Vagina (tissue), 2 donors: ENCODE data around the gene SETD1B.

Source experiments
- POLR2A ChIP-seq, 2 donors: fragments of 450-650 bp; IDR thresholded peaks; one replicate each; pipeline ENCODE4 v1.6.1; 2017; ENCODE audit warnings: antibody characterized with exemption in 2 of 2, mild to moderate bottlenecking in 2 of 2, moderate library complexity in 2 of 2
- TF ChIP-seq, protein P1 (sequence below), 3 experiments: fragments of 450-650 bp in 2 of 3; fragments of 200-600 bp in 1 of 3; sonication (generic) in 1 of 3; IDR thresholded peaks; one replicate each; pipeline ENCODE4 v1.5.1; 2017 to 2019; ENCODE audit warnings: antibody characterized with exemption in 3 of 3, mild to moderate bottlenecking in 2 of 3, moderate library complexity in 2 of 3

- TF ChIP-seq, protein P1, sequence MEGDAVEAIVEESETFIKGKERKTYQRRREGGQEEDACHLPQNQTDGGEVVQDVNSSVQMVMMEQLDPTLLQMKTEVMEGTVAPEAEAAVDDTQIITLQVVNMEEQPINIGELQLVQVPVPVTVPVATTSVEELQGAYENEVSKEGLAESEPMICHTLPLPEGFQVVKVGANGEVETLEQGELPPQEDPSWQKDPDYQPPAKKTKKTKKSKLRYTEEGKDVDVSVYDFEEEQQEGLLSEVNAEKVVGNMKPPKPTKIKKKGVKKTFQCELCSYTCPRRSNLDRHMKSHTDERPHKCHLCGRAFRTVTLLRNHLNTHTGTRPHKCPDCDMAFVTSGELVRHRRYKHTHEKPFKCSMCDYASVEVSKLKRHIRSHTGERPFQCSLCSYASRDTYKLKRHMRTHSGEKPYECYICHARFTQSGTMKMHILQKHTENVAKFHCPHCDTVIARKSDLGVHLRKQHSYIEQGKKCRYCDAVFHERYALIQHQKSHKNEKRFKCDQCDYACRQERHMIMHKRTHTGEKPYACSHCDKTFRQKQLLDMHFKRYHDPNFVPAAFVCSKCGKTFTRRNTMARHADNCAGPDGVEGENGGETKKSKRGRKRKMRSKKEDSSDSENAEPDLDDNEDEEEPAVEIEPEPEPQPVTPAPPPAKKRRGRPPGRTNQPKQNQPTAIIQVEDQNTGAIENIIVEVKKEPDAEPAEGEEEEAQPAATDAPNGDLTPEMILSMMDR (IDR thresholded peaks at IDR 0.05): no peak
- no peak for TF ChIP-seq POLR2A (IDR thresholded peaks at IDR 0.05)
Observed at GRCh38 chr12:121804417-121805111, 755 bp downstream of the SETD1B start.
